ENCODE measurements around the gene P3H3.
"Not testable (repeated sequence)": the region's sequence is repeated elsewhere in the genome, so short reads cannot be mapped to it uniquely, and the experiment has no call there.

Gene P3H3

DNA sequence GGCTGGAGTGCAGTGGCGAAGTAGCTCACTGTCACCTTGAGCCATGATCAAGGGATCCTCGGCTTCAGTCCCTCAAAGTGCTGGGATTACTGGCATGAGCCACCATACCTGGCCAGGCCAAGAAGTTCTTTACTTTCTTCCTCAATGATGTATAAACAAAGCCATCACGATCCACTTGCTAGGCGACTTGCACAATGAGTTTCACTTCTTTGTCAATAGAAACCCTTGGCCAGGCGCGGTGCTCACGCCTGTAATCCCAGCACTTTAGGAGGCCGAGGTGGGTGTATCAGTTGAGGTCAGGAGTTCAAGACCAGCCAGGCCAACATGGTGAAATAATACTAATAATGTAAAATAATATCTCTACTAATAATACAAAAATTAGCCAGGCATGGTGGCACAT, 59.3 kb downstream of the P3H3 start:
- Histone ChIP-seq H3K9me3 (ENCODE audit: control insufficient read depth in 1 of 2, low read length in 2 of 2) (no peaks in the 10 kb centered on the region), H3K9ac (ENCODE audit: low read depth in 1 of 2, low read length in 2 of 2) (no peak overlapping the region), H3K27me3 (ENCODE audit: control insufficient read depth in 1 of 2, insufficient read depth in 2 of 2, low read length in 2 of 2) (no peaks in the 10 kb centered on the region), H3K27ac (ENCODE audit: low read depth, low read length) (no peak overlapping the region), H3K4me1 (ENCODE audit: control insufficient read depth in 1 of 2, insufficient read depth in 2 of 2, low read length in 2 of 2) (peaks cover 9 to 11% of the 10 kb centered on the region in 2 donors), H3K36me3 (ENCODE audit: control insufficient read depth in 1 of 2, insufficient read depth in 2 of 2, low read length in 2 of 2) (peaks cover 0 to 8% of the 10 kb centered on the region in 2 donors), H3K4me3 (ENCODE audit: low read depth in 1 of 2, low read length in 2 of 2) (no peak overlapping the region)

- Histone ChIP-seq H3K9ac (ENCODE audit: low read depth in 1 of 2, low read length in 2 of 2) (no peak overlapping the region), H3K27ac (ENCODE audit: low read depth, low read length) (no peak overlapping the region), H3K4me1 (ENCODE audit: control insufficient read depth in 1 of 2, insufficient read depth in 2 of 2, low read length in 2 of 2) (peaks cover 9 to 11% of the 10 kb centered on the region in 2 donors), H3K27me3 (ENCODE audit: control insufficient read depth in 1 of 2, insufficient read depth in 2 of 2, low read length in 2 of 2) (no peaks in the 10 kb centered on the region), H3K36me3 (ENCODE audit: control insufficient read depth in 1 of 2, insufficient read depth in 2 of 2, low read length in 2 of 2) (peaks cover 0 to 8% of the 10 kb centered on the region in 2 donors), H3K4me3 (ENCODE audit: low read depth in 1 of 2, low read length in 2 of 2) (no peak overlapping the region), H3K9me3 (ENCODE audit: control insufficient read depth in 1 of 2, low read length in 2 of 2) (no peaks in the 10 kb centered on the region)
Measured at GRCh38 chr12:6888360-6888759, 60.2 kb downstream of the P3H3 start.

- H3K36me3 ChIP-seq (ENCODE audit: control insufficient read depth in 1 of 2, insufficient read depth in 2 of 2, low read length in 2 of 2); H3K9me3 ChIP-seq (ENCODE audit: control insufficient read depth in 1 of 2, low read length in 2 of 2); H3K27ac ChIP-seq (ENCODE audit: low read depth, low read length); H3K4me3 ChIP-seq (ENCODE audit: low read depth in 1 of 2, low read length in 2 of 2); H3K27me3 ChIP-seq (ENCODE audit: control insufficient read depth in 1 of 2, insufficient read depth in 2 of 2, low read length in 2 of 2); H3K9ac ChIP-seq (ENCODE audit: low read depth in 1 of 2, low read length in 2 of 2): not testable (repeated sequence)
- H3K4me1 ChIP-seq (ENCODE audit: control insufficient read depth in 1 of 2, insufficient read depth in 2 of 2, low read length in 2 of 2), result peaks cover 9 to 11% of the 10 kb centered on the region in 2 donors
Measured at GRCh38 chr12:6888794-6889193, 60.6 kb downstream of the P3H3 start.

All from duodenal mucosa (tissue), 2 donors.